Measurements from ENCODE around the gene BCLAF1.

DNA sequence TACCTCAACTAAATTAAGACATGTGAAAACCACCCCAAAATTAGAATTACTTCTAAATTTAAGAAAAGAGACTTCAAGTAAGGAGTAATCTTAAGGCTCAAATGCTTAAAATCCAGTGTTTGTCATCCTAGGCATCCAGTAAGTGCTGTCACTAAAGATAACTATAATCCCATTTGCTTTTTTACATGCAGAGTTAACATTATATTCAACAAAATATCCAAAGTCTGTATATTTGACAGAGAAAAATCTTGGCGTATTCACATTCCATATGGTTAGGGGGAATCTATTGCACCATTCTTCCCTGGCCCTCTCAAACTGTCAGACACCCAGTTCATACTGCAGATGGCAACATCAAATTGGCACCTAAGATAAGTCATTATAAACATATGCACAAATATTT is 56.9 kb downstream of the BCLAF1 start:
- TF ChIP-seq, protein P1, sequence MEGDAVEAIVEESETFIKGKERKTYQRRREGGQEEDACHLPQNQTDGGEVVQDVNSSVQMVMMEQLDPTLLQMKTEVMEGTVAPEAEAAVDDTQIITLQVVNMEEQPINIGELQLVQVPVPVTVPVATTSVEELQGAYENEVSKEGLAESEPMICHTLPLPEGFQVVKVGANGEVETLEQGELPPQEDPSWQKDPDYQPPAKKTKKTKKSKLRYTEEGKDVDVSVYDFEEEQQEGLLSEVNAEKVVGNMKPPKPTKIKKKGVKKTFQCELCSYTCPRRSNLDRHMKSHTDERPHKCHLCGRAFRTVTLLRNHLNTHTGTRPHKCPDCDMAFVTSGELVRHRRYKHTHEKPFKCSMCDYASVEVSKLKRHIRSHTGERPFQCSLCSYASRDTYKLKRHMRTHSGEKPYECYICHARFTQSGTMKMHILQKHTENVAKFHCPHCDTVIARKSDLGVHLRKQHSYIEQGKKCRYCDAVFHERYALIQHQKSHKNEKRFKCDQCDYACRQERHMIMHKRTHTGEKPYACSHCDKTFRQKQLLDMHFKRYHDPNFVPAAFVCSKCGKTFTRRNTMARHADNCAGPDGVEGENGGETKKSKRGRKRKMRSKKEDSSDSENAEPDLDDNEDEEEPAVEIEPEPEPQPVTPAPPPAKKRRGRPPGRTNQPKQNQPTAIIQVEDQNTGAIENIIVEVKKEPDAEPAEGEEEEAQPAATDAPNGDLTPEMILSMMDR (IDR thresholded peaks at IDR 0.05): no peak
- no peak for TF ChIP-seq POLR2A (IDR thresholded peaks at IDR 0.05)
